CD4-positive, alpha-beta T cell treated with Interleukin-6 at 100 ng/mL for 8 hours (primary cell): ENCODE measurements around the gene MOV10.

ENCODE experiments used
- DNase-seq: peaks from one replicate; pipeline ENCODE4 v3.0.0-alpha.2; 2020; ENCODE audit warnings: mixed read lengths, low spot score

MOV10 gene

DNA sequence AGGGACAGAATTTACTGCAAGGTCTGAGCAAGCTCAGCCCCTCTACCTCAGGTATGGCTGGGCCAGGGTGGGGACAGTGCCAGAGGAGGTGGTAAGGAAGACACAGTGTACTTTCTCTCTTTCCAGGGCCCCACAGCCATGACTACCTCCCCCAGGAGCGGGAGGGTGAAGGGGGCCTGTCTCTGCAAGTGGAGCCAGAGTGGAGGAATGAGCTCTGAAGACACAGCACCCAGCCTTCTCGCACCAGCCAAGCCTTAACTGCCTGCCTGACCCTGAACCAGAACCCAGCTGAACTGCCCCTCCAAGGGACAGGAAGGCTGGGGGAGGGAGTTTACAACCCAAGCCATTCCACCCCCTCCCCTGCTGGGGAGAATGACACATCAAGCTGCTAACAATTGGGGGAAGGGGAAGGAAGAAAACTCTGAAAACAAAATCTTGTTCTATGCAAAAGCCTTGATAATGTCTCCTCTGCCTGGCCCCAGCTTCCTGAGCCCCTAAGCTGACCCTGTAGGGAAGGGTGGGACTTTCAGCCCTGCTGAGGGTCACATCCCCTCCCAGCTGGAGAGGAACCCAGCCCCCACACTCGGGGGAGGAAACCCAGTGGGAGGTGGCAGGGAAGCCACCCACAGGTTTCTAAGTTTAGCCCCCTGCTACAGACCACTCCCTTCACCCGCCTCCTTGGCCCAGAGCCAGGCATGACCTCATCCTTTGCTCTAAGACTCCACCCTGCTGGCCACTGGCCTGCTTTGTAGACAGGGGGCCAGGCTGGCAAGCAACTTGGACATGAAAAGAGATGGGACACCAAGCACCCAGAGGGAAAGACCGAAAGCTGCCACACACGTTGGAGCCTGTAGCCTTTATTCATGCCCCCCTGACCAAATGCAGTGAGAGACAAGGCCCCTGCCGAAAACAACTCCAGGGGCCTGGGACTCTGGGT is 26.1 kb downstream of the MOV10 start:
- peak; percentile 49 for DNase-seq

DNA sequence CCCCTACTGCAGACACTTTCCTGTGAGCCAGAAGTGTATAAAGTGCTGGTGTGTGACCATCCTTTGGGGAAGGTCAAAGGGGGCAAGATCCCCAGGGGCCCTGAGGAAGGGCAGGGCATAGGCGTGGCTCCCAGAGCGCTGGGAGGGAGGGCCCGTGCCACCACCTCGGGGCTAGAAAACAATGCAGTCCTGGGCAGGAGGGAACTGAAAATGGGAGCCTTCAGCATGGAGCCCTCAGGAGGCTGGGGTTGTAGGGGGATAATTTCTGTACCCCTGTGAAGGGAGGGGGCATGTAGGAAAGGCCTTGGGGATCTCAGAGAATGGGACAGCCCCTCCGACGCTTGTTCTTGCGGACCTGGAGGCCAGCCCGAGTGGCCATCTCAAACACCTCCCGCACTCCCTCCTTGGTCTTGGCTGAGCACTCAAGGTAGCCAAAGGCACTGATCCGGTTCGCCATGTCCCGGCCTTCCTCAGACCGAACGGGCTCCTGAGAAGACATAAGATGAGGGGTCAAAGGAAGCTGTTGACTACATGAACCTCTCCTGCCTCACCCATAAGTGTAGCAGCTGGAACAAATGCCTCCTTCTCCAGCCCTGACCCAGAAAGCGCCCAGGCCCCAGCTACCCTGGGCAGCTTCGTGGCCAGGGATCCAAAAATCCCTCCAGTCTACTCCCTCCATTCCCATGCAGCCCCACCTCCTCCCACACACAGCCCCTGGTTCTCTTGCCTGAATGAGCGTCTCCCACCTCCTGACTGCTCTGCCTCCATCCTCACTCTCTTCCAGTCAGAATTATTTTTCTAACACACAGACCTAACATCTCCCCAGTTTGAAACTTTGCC is 27.0 kb downstream of the MOV10 start:
- DNase-seq = no peak

- DNase-seq = no peak
Observed at GRCh38 chr1:112702067-112702395, 27.6 kb downstream of the MOV10 start.

DNA sequence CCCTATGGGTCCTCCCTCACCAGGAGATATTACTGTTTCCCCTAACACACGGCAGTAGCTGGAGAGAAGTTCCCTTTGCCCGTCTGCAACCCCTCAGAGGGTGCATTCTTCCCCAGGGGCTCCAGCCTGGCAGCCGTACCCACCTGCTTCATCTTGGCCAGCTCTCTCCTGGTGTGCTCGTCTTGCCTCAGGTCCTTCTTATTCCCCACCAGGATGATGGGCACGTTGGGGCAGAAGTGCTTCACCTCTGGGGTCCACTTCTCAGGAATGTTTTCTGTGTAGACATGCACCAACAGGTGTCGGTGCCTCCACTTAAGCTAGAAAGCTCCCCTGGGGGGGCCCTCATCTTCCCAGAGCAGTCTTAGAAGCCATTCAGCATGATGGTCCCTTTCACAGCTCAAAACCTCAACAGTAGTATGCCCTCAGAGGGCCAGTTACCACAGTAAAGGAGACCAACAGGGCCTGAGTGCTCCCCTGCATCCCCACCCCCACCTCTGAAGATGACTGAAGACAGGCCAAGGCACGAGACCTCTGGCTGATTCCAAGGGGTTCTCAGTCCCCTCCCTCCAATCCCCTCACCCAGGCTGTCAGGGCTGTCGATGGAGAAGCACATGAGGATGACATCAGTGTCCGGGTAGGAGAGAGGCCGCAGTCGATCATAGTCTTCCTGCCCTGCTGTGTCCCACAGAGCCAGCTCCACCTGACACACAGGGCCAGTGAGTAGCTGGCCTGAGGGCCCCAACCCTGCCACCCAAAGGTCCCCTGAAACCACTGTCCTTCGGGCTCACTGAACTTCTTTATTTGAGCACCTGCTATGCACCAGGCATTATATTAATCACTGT is 28.2 kb downstream of the MOV10 start:
- no peak for DNase-seq

DNA sequence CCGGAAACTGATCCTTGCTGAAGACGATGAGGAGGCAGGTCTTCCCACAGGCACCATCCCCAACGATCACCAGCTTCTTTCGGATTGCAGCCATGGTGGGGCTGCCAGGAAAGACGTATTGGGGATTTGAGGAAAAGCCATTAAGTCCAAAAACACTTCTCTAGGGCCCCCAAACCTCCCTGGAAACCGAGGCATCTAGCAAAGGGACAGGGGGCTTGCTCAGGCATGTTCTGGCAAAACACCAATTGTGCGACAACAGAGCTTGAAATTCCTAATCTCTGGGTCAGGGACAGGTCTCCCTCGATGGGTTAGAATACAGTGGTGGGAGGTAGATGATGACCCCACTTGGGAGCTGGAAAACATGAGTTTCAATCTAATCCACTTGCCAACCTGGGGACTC is 29.2 kb downstream of the MOV10 start:
- DNase-seq = no peak

GRCh38 chr1:112704391-112704933 is 30.0 kb downstream of the MOV10 start:
- no peak for DNase-seq

- DNase-seq = peak; percentile 51
Observed at GRCh38 chr1:112704934-112705627, 30.6 kb downstream of the MOV10 start.

DNA sequence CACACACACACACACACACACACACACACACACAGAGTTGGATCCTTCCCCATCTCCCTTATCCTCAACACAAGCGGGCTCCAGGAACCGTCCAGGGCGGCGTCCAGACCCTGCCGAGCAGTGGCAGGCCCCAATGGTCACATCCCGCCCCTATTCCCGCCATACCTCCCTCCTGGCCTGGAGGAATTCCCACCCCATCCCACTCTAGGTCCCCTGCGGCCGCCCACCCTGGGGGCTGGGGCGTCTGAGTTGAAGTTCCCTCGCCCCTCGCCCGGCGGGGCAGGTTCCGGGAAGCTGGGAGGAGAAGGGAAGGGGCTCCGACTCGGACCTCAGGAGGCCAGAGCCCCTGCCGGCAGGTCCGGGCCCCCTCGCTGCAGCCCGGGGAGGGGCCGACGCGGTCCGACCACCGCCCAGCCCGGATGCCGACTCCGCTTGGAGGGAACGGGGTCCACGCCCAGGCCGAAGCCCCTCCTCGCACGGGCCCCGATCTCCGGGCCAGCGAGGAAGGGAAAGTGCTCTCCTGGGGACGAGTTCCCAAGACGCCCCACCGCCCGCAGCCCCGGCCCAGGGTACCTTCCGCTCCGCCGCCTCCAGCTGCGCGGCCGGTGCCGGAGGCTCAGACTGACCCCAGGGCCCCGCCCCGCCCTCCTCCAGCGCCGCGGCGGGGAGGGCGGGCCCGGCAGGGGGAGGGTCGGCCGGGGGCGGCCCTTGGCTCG is 32.2 kb downstream of the MOV10 start, which contains the start of gene RHOC:
RHOC (minus strand) TSS at position 623 of the 716 bp plus-strand sequence. CDS start 3,328 bp downstream, outside the sequence.
- no peak for DNase-seq

DNA sequence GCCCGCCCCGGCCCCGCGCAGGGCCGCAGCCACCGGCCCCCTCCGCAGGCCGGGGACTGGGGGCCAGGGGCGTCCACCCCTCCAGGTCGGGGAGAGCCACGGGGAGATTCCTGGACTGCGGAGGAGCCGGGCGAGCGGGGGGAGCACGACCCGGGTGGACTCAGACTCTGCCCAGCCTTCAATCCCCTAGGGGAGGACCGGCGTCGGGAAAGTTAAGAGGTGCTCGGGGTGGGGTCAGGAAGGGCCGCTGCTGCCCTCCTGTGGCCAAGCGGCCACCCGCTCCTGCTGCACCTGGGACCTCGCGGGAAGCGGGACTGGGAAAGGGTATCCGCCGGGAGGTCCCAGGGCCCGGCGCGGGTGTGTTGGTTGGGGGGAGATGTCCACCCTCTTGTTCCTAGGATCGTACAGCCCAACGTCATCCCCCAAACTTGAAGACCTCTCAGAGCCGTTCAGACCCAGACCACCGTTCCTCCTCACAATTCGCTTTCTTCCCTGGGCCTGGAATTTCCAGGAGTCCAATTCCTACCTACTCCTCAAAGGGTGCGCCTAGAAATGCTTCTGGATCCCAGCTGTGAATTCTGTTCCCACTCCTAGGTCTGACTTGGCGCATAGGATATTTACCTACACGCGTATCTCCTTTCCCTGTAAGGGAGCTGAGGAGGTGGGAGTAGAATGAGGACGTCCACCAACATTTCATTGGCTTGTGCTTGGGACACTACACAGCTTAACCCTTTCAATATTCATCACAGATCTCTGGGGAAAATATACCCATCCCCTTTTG is 33.0 kb downstream of the MOV10 start:
- DNase-seq = peak; percentile 62

GRCh38 chr1:112708002-112708448 is 33.6 kb downstream of the MOV10 start:
- DNase-seq = no peak

DNA sequence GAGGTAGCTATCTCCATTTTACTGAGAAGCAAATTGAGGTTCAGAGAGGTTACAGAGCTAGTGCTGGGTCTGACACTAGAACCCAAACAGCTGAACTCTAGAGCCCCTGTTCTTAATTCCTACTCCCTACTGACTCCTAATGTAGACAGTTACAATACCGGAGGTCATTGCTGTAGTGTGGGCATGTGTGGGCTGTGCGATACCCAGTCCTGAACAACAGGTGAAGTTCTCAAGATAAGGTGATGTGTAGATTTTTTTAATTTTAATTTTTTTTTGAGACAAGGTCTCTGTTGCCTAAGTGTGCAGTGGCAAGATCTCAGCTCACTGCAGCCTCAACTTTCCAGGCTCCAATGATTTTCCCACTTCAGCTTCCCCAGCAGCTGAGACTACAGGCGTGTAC is 34.0 kb downstream of the MOV10 start:
- no peak for DNase-seq

DNA sequence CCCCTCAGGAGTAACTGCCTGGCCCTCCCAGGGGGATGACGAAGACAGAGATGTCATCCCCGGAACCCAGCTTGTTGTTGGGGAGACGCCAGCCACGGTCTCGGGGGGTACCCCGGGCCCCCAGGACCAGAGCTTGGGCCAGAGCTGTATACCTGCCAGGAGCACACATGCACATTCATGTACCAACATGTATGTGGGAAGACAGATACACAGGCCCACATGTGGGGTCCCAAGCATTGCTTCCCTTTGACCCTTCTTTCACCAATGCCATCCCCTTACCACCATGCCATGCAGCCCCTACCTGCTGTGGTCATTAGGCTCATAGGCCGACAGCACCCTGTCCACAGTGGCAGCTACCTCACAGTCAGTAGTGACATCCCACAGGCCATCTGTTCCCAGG is 35.7 kb downstream of the MOV10 start:
- DNase-seq = no peak

- DNase-seq = no peak
Observed at GRCh38 chr1:112710586-112710985, 36.1 kb downstream of the MOV10 start.

- DNase-seq = no peak
Observed at GRCh38 chr1:112711041-112711440, 36.6 kb downstream of the MOV10 start.

GRCh38 chr1:112711670-112712069 is 37.2 kb downstream of the MOV10 start:
- DNase-seq = no peak

GRCh38 chr1:112712191-112712590 is 37.7 kb downstream of the MOV10 start:
- DNase-seq = no peak

- DNase-seq = no peak
Observed at GRCh38 chr1:112712701-112713128, 38.3 kb downstream of the MOV10 start.

DNA sequence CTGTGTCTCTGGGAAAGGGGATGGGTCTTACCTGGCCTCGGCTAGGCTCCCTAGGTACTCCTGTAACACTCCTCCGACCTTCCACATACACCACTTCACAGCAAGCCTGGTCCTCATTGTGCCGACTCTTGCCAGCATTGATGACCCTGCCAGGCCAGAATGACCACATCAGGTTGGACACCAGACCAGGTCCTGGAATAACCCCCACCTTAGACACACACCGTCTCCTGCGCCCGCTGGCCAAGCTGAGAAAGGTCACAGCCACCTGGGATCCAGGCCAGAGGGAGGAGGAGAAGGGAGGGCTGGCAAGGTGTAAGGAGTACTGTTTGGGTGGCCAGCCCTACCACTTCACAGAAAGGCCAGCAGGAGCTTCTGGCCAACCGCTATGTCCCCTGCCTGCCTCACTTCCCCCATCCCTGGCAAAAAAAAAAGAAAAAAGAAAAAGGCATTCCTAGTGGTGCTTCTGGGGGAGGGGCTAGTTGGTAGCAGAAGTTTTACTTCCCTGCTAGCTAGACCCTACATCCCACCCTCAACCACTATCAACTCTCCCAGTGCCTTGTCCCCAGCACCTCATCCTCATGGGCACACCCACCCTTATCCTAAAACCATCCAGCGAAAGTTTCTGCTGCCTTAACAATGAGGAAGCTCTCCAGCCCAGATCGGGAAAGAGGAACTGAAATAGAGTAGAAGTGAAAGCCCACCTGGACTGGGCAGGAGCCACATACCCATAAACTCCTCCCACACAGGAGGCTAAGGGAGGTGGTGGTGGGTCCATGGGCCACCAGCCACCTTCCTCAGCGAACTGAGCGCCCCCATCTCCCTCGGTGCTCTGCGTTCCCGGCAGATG is 39.2 kb downstream of the MOV10 start:
- no peak for DNase-seq
